ENCODE data around the gene ATP4B.

DNA sequence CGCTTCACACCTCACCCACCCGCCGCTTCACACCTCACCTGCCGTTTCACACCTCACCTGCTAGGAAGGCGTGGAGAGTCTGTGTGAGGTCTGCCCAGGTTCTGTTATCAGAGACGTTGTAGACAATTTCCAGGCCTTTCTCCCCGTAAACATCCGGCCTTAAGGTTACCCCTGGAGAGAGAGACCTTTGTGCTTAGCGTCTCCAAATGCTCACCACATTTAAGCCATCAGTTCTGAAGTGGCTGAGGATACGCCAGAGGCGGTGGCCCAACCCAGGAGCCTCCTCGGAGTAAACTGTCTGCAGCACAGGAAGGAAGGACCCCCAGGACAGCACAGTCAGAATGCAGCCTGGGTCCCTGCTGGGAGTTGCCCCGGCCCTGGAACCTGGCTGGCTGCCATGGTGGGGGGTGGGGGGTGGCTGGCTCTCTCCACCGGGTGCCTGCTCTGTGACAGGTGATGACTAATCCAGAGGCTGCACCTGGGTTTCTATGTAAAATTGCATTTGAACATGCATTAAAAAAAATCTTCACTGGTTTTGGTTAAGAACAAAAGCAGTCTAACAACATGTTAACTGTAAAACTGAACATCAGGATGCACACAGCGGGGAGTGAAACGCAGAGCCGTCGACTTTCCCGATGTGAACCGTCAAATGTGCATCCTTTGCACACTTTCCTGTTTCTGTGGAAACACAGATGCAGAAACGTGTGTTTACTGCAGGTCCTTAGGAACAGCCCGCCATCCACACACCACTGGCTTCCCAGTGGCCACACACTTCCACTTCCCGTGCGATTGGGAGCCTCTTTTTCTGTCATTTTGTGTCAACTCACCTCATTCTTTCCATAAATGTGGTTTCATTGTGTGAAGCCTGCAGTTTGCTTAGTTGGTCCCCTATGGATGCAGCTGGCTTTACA is 4.5 kb downstream of the ATP4B start:
- no peak for TF ChIP-seq POLR2A (IDR thresholded peaks at IDR 0.05)
- TF ChIP-seq, protein P1, sequence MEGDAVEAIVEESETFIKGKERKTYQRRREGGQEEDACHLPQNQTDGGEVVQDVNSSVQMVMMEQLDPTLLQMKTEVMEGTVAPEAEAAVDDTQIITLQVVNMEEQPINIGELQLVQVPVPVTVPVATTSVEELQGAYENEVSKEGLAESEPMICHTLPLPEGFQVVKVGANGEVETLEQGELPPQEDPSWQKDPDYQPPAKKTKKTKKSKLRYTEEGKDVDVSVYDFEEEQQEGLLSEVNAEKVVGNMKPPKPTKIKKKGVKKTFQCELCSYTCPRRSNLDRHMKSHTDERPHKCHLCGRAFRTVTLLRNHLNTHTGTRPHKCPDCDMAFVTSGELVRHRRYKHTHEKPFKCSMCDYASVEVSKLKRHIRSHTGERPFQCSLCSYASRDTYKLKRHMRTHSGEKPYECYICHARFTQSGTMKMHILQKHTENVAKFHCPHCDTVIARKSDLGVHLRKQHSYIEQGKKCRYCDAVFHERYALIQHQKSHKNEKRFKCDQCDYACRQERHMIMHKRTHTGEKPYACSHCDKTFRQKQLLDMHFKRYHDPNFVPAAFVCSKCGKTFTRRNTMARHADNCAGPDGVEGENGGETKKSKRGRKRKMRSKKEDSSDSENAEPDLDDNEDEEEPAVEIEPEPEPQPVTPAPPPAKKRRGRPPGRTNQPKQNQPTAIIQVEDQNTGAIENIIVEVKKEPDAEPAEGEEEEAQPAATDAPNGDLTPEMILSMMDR (IDR thresholded peaks at IDR 0.05): no peak

Measured in prostate gland (tissue), 2 donors.